Measurements from ENCODE around the gene SYT2. TPM values are rescaled to one million over a fixed set of nuclear protein-coding genes. Genes with fewer than 3 reads are reported as not detected.
"Not testable (repeated sequence)": the region's sequence is repeated elsewhere in the genome, so short reads cannot be mapped to it uniquely, and the experiment has no call there.

The SYT2 gene
- total RNA-seq, 1 experiment from 2014 or later: not detected

DNA sequence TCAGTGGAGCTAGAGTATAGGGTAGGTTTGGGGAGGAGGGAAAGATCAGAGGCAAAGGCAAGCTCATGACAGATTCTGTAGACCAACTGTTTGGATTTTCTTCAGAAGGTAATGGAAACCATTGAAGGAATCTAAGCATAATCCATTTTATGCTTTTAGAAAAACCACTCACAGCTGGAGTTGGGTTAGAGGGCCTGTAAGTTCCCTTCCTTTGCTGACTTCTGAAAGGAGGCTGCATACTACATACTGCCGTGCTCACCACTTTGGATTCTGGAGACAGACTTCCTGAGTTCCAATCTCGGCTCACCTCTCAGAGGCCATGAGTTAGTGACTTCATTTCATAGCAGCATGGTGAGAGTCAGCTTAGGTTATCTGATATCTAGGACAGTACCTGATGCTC, 6.4 kb upstream of the SYT2 start:
- H3F3A ChIP-seq (ENCODE audit: low read length, unreplicated experiment): no peaks in the 10 kb centered on the region
- no peaks in the 10 kb centered on the region for H4K20me1 ChIP-seq (ENCODE audit: low read length)
- DNase-seq (no peak), ATAC-seq (no peak)
- no peaks in the 10 kb centered on the region for H3K9me2 ChIP-seq (replicated peaks; ENCODE audit: low read length)
- no peak overlapping the region for H3K4me2 ChIP-seq (ENCODE audit: low read length)
- H3K79me2 ChIP-seq (ENCODE audit: low read length): no peaks in the 10 kb centered on the region
- peaks cover 13% of the 10 kb centered on the region for H3K4me1 ChIP-seq (ENCODE audit: insufficient read depth, low read length)
- ChIA-PET CTCF (no interaction called here), POLR2A (ENCODE audit: unreplicated experiment) (no interaction called here)
- no peak overlapping the region for H3K4me3 ChIP-seq (ENCODE audit: low read length)
- no peak overlapping the region for H3K9ac ChIP-seq (ENCODE audit: low read length)
- TF ChIP-seq EZH2phosphoT487 (IDR thresholded peaks at IDR 0.05; ENCODE audit: borderline replicate concordance, low read length): no peak
- TF ChIP-seq, protein P1, sequence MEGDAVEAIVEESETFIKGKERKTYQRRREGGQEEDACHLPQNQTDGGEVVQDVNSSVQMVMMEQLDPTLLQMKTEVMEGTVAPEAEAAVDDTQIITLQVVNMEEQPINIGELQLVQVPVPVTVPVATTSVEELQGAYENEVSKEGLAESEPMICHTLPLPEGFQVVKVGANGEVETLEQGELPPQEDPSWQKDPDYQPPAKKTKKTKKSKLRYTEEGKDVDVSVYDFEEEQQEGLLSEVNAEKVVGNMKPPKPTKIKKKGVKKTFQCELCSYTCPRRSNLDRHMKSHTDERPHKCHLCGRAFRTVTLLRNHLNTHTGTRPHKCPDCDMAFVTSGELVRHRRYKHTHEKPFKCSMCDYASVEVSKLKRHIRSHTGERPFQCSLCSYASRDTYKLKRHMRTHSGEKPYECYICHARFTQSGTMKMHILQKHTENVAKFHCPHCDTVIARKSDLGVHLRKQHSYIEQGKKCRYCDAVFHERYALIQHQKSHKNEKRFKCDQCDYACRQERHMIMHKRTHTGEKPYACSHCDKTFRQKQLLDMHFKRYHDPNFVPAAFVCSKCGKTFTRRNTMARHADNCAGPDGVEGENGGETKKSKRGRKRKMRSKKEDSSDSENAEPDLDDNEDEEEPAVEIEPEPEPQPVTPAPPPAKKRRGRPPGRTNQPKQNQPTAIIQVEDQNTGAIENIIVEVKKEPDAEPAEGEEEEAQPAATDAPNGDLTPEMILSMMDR (conservative IDR thresholded peaks at IDR 0.05; ENCODE audit: low read depth, low read length): no peak
- TF ChIP-seq EZH2 (IDR thresholded peaks at IDR 0.05; ENCODE audit: low read length, unreplicated experiment): no peak
- no peak overlapping the region for H2AFZ ChIP-seq (ENCODE audit: low read length)
- BruUV-seq (replicated peaks): no TSS peak
- no peaks in the 10 kb centered on the region for H3K36me3 ChIP-seq (ENCODE audit: low read depth, low read length)
- H3K27me3 ChIP-seq (ENCODE audit: low read length): no peaks in the 10 kb centered on the region
- no peaks in the 10 kb centered on the region for H3K9me3 ChIP-seq (ENCODE audit: low read length)
- intact Hi-C loops (cut with micrococcal nuclease): no loop called here
- no peak overlapping the region for H3K27ac ChIP-seq (ENCODE audit: low read length)

DNA sequence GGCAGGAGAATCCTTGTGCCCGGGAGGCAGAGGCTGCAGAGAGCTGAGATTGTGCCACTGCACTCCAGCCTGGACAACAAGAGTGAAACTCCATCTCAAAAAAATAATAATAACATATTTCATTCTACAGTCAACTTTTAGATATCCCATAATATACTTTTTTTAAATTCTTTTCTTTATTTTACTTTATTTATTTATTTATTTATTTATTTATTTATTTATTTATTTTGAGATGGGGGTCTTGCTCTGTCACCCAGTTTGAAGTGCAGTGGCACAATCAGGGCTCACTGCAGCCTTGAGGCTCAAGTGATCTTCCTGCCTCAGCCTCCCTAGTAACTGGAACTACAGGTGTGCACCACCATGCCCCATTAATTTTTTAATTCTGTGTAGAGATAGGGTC, 3.9 kb upstream of the SYT2 start:
- H3K9me3 ChIP-seq (ENCODE audit: low read length); H3K27ac ChIP-seq (ENCODE audit: low read length); H3K4me3 ChIP-seq (ENCODE audit: low read length); intact Hi-C loops (cut with micrococcal nuclease); BruUV-seq (replicated peaks); H3K36me3 ChIP-seq (ENCODE audit: low read depth, low read length); H3K79me2 ChIP-seq (ENCODE audit: low read length); DNase-seq; H4K20me1 ChIP-seq (ENCODE audit: low read length); H2AFZ ChIP-seq (ENCODE audit: low read length); H3K9me2 ChIP-seq (replicated peaks; ENCODE audit: low read length); POLR2A ChIA-PET (ENCODE audit: unreplicated experiment); CTCF ChIA-PET; H3K9ac ChIP-seq (ENCODE audit: low read length); ATAC-seq; H3K4me2 ChIP-seq (ENCODE audit: low read length); H3F3A ChIP-seq (ENCODE audit: low read length, unreplicated experiment): not testable (repeated sequence)
- Histone ChIP-seq H3K27me3 (ENCODE audit: low read length) (peaks cover 12% of the 10 kb centered on the region), H3K4me1 (ENCODE audit: insufficient read depth, low read length) (peaks cover 13% of the 10 kb centered on the region)

DNA sequence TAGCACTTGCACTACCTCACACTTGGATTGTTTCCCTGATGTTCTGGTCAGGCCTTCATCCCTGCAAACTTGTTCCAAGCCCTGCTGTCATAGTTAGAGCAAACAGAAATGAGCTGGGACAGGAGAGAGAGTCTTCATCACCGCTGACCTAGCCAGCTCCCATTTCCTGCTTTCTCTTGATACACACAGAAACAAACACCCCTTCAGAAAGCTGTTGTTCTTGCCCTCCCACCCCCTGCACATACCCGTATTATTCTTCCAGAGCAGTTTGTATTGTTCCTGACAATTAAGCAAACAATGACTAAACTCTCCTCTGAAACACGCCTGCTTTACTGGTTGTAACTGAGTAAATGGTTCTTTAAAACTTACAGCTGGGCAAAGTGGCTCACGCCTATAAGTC, 2.9 kb upstream of the SYT2 start:
- H3K4me3 ChIP-seq (ENCODE audit: low read length): no peak overlapping the region
- H2AFZ ChIP-seq (ENCODE audit: low read length): no peak overlapping the region
- ATAC-seq: peak; percentile 95
- CTCF ChIA-PET: interaction anchor here (0.9 kb wide), 1 partner anchor 212 kb away, joined by 3 read pairs; no protein-coding TSS in a partner anchor
- no peaks in the 10 kb centered on the region for H3F3A ChIP-seq (ENCODE audit: low read length, unreplicated experiment)
- H3K4me2 ChIP-seq (ENCODE audit: low read length): peak overlapping the region; percentile 16; the same call in 1 of the 2 replicates
- no peaks in the 10 kb centered on the region for H3K36me3 ChIP-seq (ENCODE audit: low read depth, low read length)
- BruUV-seq (replicated peaks): no TSS peak
- H3K79me2 ChIP-seq (ENCODE audit: low read length): no peaks in the 10 kb centered on the region
- POLR2A ChIA-PET (ENCODE audit: unreplicated experiment): no interaction called here
- peak; percentile 78 for DNase-seq
- no peaks in the 10 kb centered on the region for H4K20me1 ChIP-seq (ENCODE audit: low read length)
- no peak overlapping the region for H3K9ac ChIP-seq (ENCODE audit: low read length)
- no peaks in the 10 kb centered on the region for H3K9me3 ChIP-seq (ENCODE audit: low read length)
- intact Hi-C loops (cut with micrococcal nuclease): no loop called here
- H3K27me3 ChIP-seq (ENCODE audit: low read length): peaks cover 22% of the 10 kb centered on the region
- peak overlapping the region; percentile 18; the same call in 1 of the 2 replicates for H3K27ac ChIP-seq (ENCODE audit: low read length)
- TF ChIP-seq EZH2phosphoT487 (IDR thresholded peaks at IDR 0.05; ENCODE audit: borderline replicate concordance, low read length) (no peak), EZH2 (IDR thresholded peaks at IDR 0.05; ENCODE audit: low read length, unreplicated experiment) (no peak)
- TF ChIP-seq, protein P1 (conservative IDR thresholded peaks at IDR 0.05; ENCODE audit: low read depth, low read length): no peak
- H3K9me2 ChIP-seq (replicated peaks; ENCODE audit: low read length): no peaks in the 10 kb centered on the region
- peaks cover 13% of the 10 kb centered on the region for H3K4me1 ChIP-seq (ENCODE audit: insufficient read depth, low read length)

Data from PC-3 (cell line).